ENCODE results near the gene PCDHGA1.

- TF ChIP-seq CTCF (IDR thresholded peaks at IDR 0.05) (no peak), EP300 (IDR thresholded peaks at IDR 0.05) (no peak), POLR2A (IDR thresholded peaks at IDR 0.05) (no peak)
These were observed 135.0 kb downstream of the PCDHGA1 start for GRCh38 chr5:141465351-141465750.

Measured in tibial nerve (tissue), 4 donors.